Neuronal stem cell (in vitro differentiated cells): ENCODE results near the gene TMEM171.

Source experiments
- DNase-seq: peaks from one replicate; pipeline ENCODE4 v3.0.0-alpha.2; 2013; ENCODE audit warnings: low spot score
- H2AFZ ChIP-seq: one replicate; pipeline ENCODE4 v1.6.1; 2013; ENCODE audit warnings: mild to moderate bottlenecking, low read length, inconsistent platforms
- H2AK5ac ChIP-seq: 2 replicates; pipeline ENCODE4 v1.6.1; 2013; ENCODE audit warnings: low read depth, mild to moderate bottlenecking, inconsistent platforms, low read length, moderate library complexity, mixed read lengths
- H2BK120ac ChIP-seq: 2 replicates; pipeline ENCODE4 v1.6.1; 2013; ENCODE audit warnings: low read depth, mild to moderate bottlenecking, inconsistent platforms, low read length, moderate library complexity, mixed read lengths
- H2BK12ac ChIP-seq: one replicate; pipeline ENCODE4 v1.6.1; 2013; ENCODE audit warnings: low read length, inconsistent platforms
- H2BK15ac ChIP-seq: 2 replicates; pipeline ENCODE4 v1.6.1; 2013; ENCODE audit warnings: mild to moderate bottlenecking, low read length, inconsistent platforms, mixed read lengths
- H2BK5ac ChIP-seq: one replicate; pipeline ENCODE4 v1.6.1; 2013; ENCODE audit warnings: inconsistent platforms, mild to moderate bottlenecking, low read length, moderate library complexity
- H3K14ac ChIP-seq: one replicate; pipeline ENCODE4 v1.6.1; 2013; ENCODE audit warnings: low read length, inconsistent platforms
- H3K18ac ChIP-seq: 2 replicates; pipeline ENCODE4 v1.6.1; 2013; ENCODE audit warnings: low read length, inconsistent platforms
- H3K23ac ChIP-seq: 2 replicates; pipeline ENCODE4 v1.6.1; 2013; ENCODE audit warnings: low read depth, mild to moderate bottlenecking, mixed read lengths, low read length, inconsistent platforms; ENCODE audit not compliant: poor library complexity
- H3K27ac ChIP-seq: replicated peaks from 3 replicates; pipeline ENCODE4 v1.5.1; 2013; ENCODE audit warnings: low read length, inconsistent platforms
- H3K27me3 ChIP-seq, 3 experiments: 2 replicates each; pipeline ENCODE4 v1.6.1; 2013; ENCODE audit warnings: low read length in 3 of 3, mild to moderate bottlenecking in 2 of 3, inconsistent platforms in 1 of 3, low read depth in 1 of 3, mixed read lengths in 1 of 3, moderate library complexity in 1 of 3; ENCODE audit not compliant: control insufficient read depth in 3 of 3, insufficient read depth in 3 of 3
- H3K36me3 ChIP-seq, 2 donors: replicated peaks in 1 of 2; 2 replicates each; pipeline ENCODE4 v1.6.1; 2013; ENCODE audit warnings: low read length in 2 of 2; ENCODE audit not compliant: control insufficient read depth in 2 of 2, insufficient read depth in 2 of 2
- H3K4ac ChIP-seq: 2 replicates; pipeline ENCODE4 v1.6.1; 2013; ENCODE audit warnings: inconsistent platforms, mild to moderate bottlenecking, low read length, moderate library complexity
- H3K4me1 ChIP-seq, 2 donors: 1 replicate in 1 of 2; 2 replicates in 1 of 2; pipeline ENCODE4 v1.6.1; 2013; ENCODE audit warnings: low read length in 2 of 2, low read depth in 1 of 2; ENCODE audit not compliant: control insufficient read depth in 2 of 2, insufficient read depth in 1 of 2
- H3K4me2 ChIP-seq: one replicate; pipeline ENCODE4 v1.6.1; 2013; ENCODE audit warnings: mild to moderate bottlenecking, low read length, inconsistent platforms; ENCODE audit not compliant: insufficient read depth, poor library complexity, severe bottlenecking
- H3K4me3 ChIP-seq, 2 donors: 2 replicates each; pipeline ENCODE4 v1.5.1; 2013; ENCODE audit warnings: low read length in 2 of 2, mild to moderate bottlenecking in 2 of 2, inconsistent platforms in 1 of 2, moderate library complexity in 1 of 2
- H3K79me1 ChIP-seq: one replicate; pipeline ENCODE4 v1.6.1; 2013; ENCODE audit warnings: low read depth, mild to moderate bottlenecking, inconsistent platforms, low read length, moderate library complexity
- H3K9ac ChIP-seq: one replicate; pipeline ENCODE4 v1.6.1; 2013; ENCODE audit warnings: mild to moderate bottlenecking, low read depth, low read length, inconsistent platforms; ENCODE audit not compliant: poor library complexity
- H3K9me3 ChIP-seq, 2 donors: replicated peaks in 1 of 2; 2 replicates each; pipeline versions ENCODE3 to v1.6.1; 2013; ENCODE audit warnings: low read length in 2 of 2, mild to moderate bottlenecking in 2 of 2, inconsistent platforms in 1 of 2, low read depth in 1 of 2, mixed read lengths in 1 of 2, moderate library complexity in 1 of 2; ENCODE audit not compliant: control insufficient read depth in 2 of 2, insufficient read depth in 1 of 2
- H4K8ac ChIP-seq: one replicate; pipeline ENCODE4 v1.6.1; 2013; ENCODE audit warnings: low read depth, mild to moderate bottlenecking, inconsistent platforms, low read length, moderate library complexity
- H4K91ac ChIP-seq: one replicate; pipeline ENCODE4 v1.6.1; 2013; ENCODE audit warnings: low read length, low read depth, mild to moderate bottlenecking, inconsistent platforms; ENCODE audit not compliant: poor library complexity
- WGBS, 2 donors: extraction: QIAGEN DNeasy Blood & Tissue Kit; methylation state at CpG; one replicate each; pipeline ENCODE4 v1.1.7; 2013; ENCODE audit warnings: missing lambda C conversion rate in 2 of 2, mixed read lengths in 1 of 2; ENCODE audit not compliant: insufficient read length in 2 of 2, insufficient replicate concordance in 1 of 2; ENCODE audit errors: extremely low coverage in 2 of 2; 5-methylcytosine and 5-hydroxymethylcytosine counted together

Gene TMEM171

DNA sequence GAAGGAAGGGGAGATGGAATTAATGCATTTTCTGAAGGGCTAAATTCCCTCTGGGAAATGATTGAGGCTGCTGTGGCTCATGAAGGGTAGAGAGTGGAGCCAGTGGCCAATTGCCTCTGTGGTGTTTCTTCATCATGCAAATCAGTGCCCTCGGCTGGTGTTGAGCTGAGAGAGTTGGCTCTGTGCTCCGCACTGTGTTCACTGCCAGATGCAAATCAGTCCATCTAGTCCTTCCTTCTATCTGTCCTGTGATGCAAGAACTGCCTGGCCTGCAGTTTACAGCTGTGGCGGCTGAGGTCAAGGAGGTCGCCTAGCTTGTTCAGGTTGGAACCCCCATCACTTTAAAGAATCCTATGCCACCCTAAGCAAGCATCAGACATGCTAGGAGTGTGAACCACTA, 6.0 kb downstream of the TMEM171 start:
- no CpG with 5 or more reads among the region's 4 CpGs for WGBS, 2 donors
- H3K4ac ChIP-seq = no peak overlapping the region

DNA sequence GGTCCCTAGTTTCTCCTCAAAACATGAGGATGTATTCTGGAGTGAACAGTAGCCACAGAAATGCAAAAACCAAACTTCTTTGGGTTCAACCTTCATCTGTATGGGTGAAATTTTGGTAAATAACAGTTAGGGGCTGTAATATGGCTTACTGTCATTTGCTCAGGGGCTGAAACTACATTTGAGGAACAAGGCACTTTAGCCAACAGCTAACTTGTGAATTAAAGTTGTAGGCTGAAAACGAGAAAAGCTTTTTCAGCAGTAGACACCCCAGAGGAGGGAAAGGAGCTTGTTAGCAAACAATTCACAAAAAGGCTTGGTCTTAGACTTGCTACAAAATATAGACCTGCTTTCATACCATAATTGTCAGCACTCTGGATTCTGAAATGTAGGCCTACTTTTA, 6.6 kb downstream of the TMEM171 start:
- no peak overlapping the region for H3K23ac ChIP-seq
- no peak overlapping the region for H3K18ac ChIP-seq
- H3K4me2 ChIP-seq = no peak overlapping the region
- H3K36me3 ChIP-seq = no peaks in the 10 kb centered on the region
- no peak overlapping the region for H3K4ac ChIP-seq
- no peak overlapping the region for H2AK5ac ChIP-seq
- DNase-seq = no peak
- peaks cover 0 to 62% (median 4%) of the 10 kb centered on the region in 3 experiments for H3K27me3 ChIP-seq
- no peak overlapping the region for H3K4me3 ChIP-seq
- H2BK5ac ChIP-seq = no peak overlapping the region
- H2BK120ac ChIP-seq = no peak overlapping the region
- no peak overlapping the region for H4K8ac ChIP-seq
- no peak overlapping the region for H2BK12ac ChIP-seq
- H4K91ac ChIP-seq = no peak overlapping the region
- H3K4me1 ChIP-seq = no peaks in the 10 kb centered on the region
- peaks cover 0 to 2% of the 10 kb centered on the region in 2 donors for H3K9me3 ChIP-seq
- whole genome bisulfite sequencing, 2 donors = no CpG with 5 or more reads among the region's 1 CpG
- H2AFZ ChIP-seq = no peak overlapping the region
- no peak overlapping the region for H2BK15ac ChIP-seq
- H3K27ac ChIP-seq = no peak overlapping the region
- no peaks in the 10 kb centered on the region for H3K79me1 ChIP-seq
- H3K14ac ChIP-seq = no peak overlapping the region
- H3K9ac ChIP-seq = no peak overlapping the region

More for the DNA sequence above, 6.0 kb downstream of the TMEM171 start:
- Histone ChIP-seq H2BK12ac (no peak overlapping the region), H2BK5ac (no peak overlapping the region), H3K23ac (no peak overlapping the region), H2BK15ac (no peak overlapping the region), H3K36me3 (no peaks in the 10 kb centered on the region), H4K91ac (no peak overlapping the region), H3K9ac (no peak overlapping the region), H2BK120ac (no peak overlapping the region), H3K14ac (no peak overlapping the region), H3K27ac (no peak overlapping the region), H3K9me3 (peaks cover 0 to 2% of the 10 kb centered on the region in 2 donors), H4K8ac (no peak overlapping the region), H3K79me1 (no peaks in the 10 kb centered on the region), H2AFZ (no peak overlapping the region), H3K4me2 (no peak overlapping the region), H3K27me3 (peaks cover 0 to 67% (median 9%) of the 10 kb centered on the region in 3 experiments), H3K18ac (no peak overlapping the region), H3K4me3 (no peak overlapping the region), H3K4me1 (no peaks in the 10 kb centered on the region), H2AK5ac (no peak overlapping the region)
- no peak for DNase-seq

- no peak for DNase-seq
- Histone ChIP-seq H3K4me2 (no peak overlapping the region), H3K4ac (no peak overlapping the region), H3K27me3 (peaks cover 0 to 40% (median 0%) of the 10 kb centered on the region in 3 experiments), H2BK5ac (no peak overlapping the region), H3K27ac (no peak overlapping the region), H3K18ac (no peak overlapping the region), H3K9ac (no peak overlapping the region), H2BK15ac (no peak overlapping the region), H2BK12ac (no peak overlapping the region), H3K14ac (no peak overlapping the region), H2AK5ac (no peak overlapping the region), H3K23ac (no peak overlapping the region), H4K8ac (no peak overlapping the region), H4K91ac (no peak overlapping the region), H3K9me3 (no peaks in the 10 kb centered on the region), H3K4me3 (no peak overlapping the region), H3K79me1 (no peaks in the 10 kb centered on the region), H2BK120ac (no peak overlapping the region), H3K36me3 (no peaks in the 10 kb centered on the region), H2AFZ (no peak overlapping the region), H3K4me1 (no peaks in the 10 kb centered on the region)
- WGBS, 2 donors = no CpG with 5 or more reads among the region's 5 CpGs
Observed at GRCh38 chr5:73129143-73129542, 8.8 kb downstream of the TMEM171 start.

GRCh38 chr5:73130811-73131210, 10.4 kb downstream of the TMEM171 start:
- H2BK120ac ChIP-seq = no peak overlapping the region
- H3K14ac ChIP-seq = no peak overlapping the region
- H3K4me2 ChIP-seq = no peak overlapping the region
- no peaks in the 10 kb centered on the region for H3K36me3 ChIP-seq
- H2BK5ac ChIP-seq = no peak overlapping the region
- no peak overlapping the region for H3K23ac ChIP-seq
- no peak overlapping the region for H3K4ac ChIP-seq
- H2AFZ ChIP-seq = no peak overlapping the region
- no peak for DNase-seq
- H3K27ac ChIP-seq = no peak overlapping the region
- peaks cover 0 to 27% (median 0%) of the 10 kb centered on the region in 3 experiments for H3K27me3 ChIP-seq
- no peak overlapping the region for H3K18ac ChIP-seq
- no peak overlapping the region for H3K9ac ChIP-seq
- H4K8ac ChIP-seq = no peak overlapping the region
- no peak overlapping the region for H2BK15ac ChIP-seq
- no peak overlapping the region for H2AK5ac ChIP-seq
- no peaks in the 10 kb centered on the region for H3K4me1 ChIP-seq
- H2BK12ac ChIP-seq = no peak overlapping the region
- no peaks in the 10 kb centered on the region for H3K79me1 ChIP-seq
- no peaks in the 10 kb centered on the region for H3K9me3 ChIP-seq
- H4K91ac ChIP-seq = no peak overlapping the region
- no peak overlapping the region for H3K4me3 ChIP-seq
- no CpG with 5 or more reads among the region's 1 CpG for WGBS, 2 donors
